HepG2 (cell line): Measurements from ENCODE around the gene PIEZO2. TPM values are rescaled to one million over a fixed set of nuclear protein-coding genes. Genes with fewer than 3 reads are reported as not detected.
A peak's percentile ranks its signal among the peaks of the same experiment; 100 is the strongest.
"Not testable (repeated sequence)": the region's sequence is repeated elsewhere in the genome, so short reads cannot be mapped to it uniquely, and the experiment has no call there.

Experiments
- ATAC-seq: fragments of 200-7000 bp; cut with Tn5 transposase; 3 replicates; pipeline ENCODE4 v1.9.1; 2020; ENCODE audit warnings: mild to moderate bottlenecking, moderate library complexity
- BruUV-seq: library from RNA; stranded (reverse); fragments of 400-500 nt; replicated peaks from 2 replicates; lab custom pipeline; 2021; lab: Mats Ljungman, UMichigan
- CTCF ChIA-PET: fragments of 300-600 bp; formaldehyde crosslinking; extraction: SDS; loops from one replicate; lab custom pipeline; 2021; ENCODE audit warnings: low total read pairs, inconsistent platforms, low intra/inter-chr PET ratio; lab: Yijun Ruan, JAX
- POLR2A ChIA-PET: fragments of 350-600 bp; sonication (Branson Sonifier 250); formaldehyde crosslinking; loops from one replicate; lab custom pipeline; 2020; ENCODE audit warnings: antibody characterized with exemption, inconsistent platforms; lab: Yijun Ruan, JAX
- DNase-seq: peaks from one replicate; pipeline ENCODE4 v3.0.0-alpha.2; 2015; ENCODE audit warnings: low spot score
- FAIRE-seq: peaks from 3 replicates; lab custom pipeline; 2011; peaks lifted over from hg19 to GRCh38; lab: Jason Lieb, UNC
- H2AFZ ChIP-seq: one replicate; pipeline ENCODE4 v1.6.1; 2011; ENCODE audit warnings: low read length, inconsistent platforms
- H3K27ac ChIP-seq: fragments of 300-600 bp; 3 replicates; pipeline ENCODE4 v1.8.0; 2011; ENCODE audit warnings: mixed run types, mild to moderate bottlenecking, mixed read lengths, low read length, inconsistent platforms; ENCODE audit not compliant: insufficient read depth; ENCODE audit errors: extremely low read length
- H3K27me3 ChIP-seq, 2 experiments: fragments of 200-600 bp in 1 of 2; 2 replicates in 1 of 2; 3 replicates in 1 of 2; pipeline versions ENCODE4 v1.6.0 to v1.8.0; 2011; ENCODE audit warnings: low read length in 2 of 2, mild to moderate bottlenecking in 2 of 2, moderate library complexity in 2 of 2, inconsistent platforms in 1 of 2; ENCODE audit not compliant: insufficient read depth in 2 of 2, control insufficient read depth in 1 of 2
- H3K36me3 ChIP-seq, 2 experiments: fragments of 200-600 bp in 1 of 2; replicated peaks in 1 of 2; 2 replicates in 1 of 2; 3 replicates in 1 of 2; pipeline versions ENCODE4 v1.5.1 to v1.8.0; 2011; ENCODE audit warnings: low read length in 2 of 2, inconsistent platforms in 1 of 2; ENCODE audit not compliant: insufficient read depth in 2 of 2, control insufficient read depth in 1 of 2
- H3K4me1 ChIP-seq: 2 replicates; pipeline ENCODE4 v1.5.1; 2012; ENCODE audit warnings: low read length, inconsistent platforms; ENCODE audit not compliant: insufficient read depth
- H3K4me2 ChIP-seq: 2 replicates; pipeline ENCODE4 v1.6.0; 2011; ENCODE audit warnings: low read depth, low read length, inconsistent platforms
- H3K4me3 ChIP-seq, 3 experiments: fragments of 200-600 bp in 1 of 3; sonication (generic), shearing (Covaris generic) in 1 of 3; replicated peaks in 1 of 3; 2 replicates each; pipeline ENCODE4 v1.5.1; 2011 to 2016; ENCODE audit warnings: low read length in 3 of 3, inconsistent platforms in 2 of 3, low read depth in 2 of 3, mild to moderate bottlenecking in 2 of 3, control low read depth in 1 of 3, mixed read lengths in 1 of 3; ENCODE audit not compliant: insufficient read depth in 1 of 3
- H3K79me2 ChIP-seq: one replicate; pipeline ENCODE4 v1.6.1; 2011; ENCODE audit warnings: low read length, inconsistent platforms; ENCODE audit not compliant: insufficient read depth
- H3K9ac ChIP-seq: 2 replicates; pipeline ENCODE4 v1.6.0; 2011; ENCODE audit warnings: mild to moderate bottlenecking, low read depth, low read length, inconsistent platforms; ENCODE audit not compliant: insufficient read depth
- H3K9me3 ChIP-seq: 2 replicates; pipeline ENCODE4 v1.5.1; 2012; ENCODE audit warnings: mild to moderate bottlenecking, low read length
- H4K20me1 ChIP-seq: 2 replicates; pipeline ENCODE4 v1.6.0; 2011; ENCODE audit warnings: inconsistent platforms, mild to moderate bottlenecking, low read length, moderate library complexity; ENCODE audit not compliant: insufficient read depth
- HIC2 ChIP-seq: sonication (generic); formaldehyde crosslinking; IDR thresholded peaks from 2 replicates; pipeline ENCODE4 v1.9.0; 2022; ENCODE audit warnings: low read depth, missing genetic modification reagents
- MAFK ChIP-seq, 2 experiments: IDR thresholded peaks in 1 of 2; conservative IDR thresholded peaks in 1 of 2; 2 replicates each; pipeline ENCODE4 v1.6.1; 2011; ENCODE audit warnings: improper control_type of control experiment in 2 of 2, low read length in 2 of 2
- WGBS: methylation state at CpG from one replicate; pipeline ENCODE4 v1.1.6; 2017; ENCODE audit warnings: low lambda C conversion rate; 5-methylcytosine and 5-hydroxymethylcytosine counted together
- in situ Hi-C: cut with HindIII; loops from 2 replicates; pipeline ENCODE4 v1.10.0; 2017; ENCODE audit warnings: low pct_unique_long_range_greater_than_20kb; ENCODE audit not compliant: extremely low pct_ligation_motif_present
- intact Hi-C: fragments of 100-400 bp; cut with micrococcal nuclease; formaldehyde crosslinking; loops from one replicate; pipeline ENCODE4 v1.10.0; 2022; ENCODE audit not compliant: unreplicated experiment
- polyA plus RNA-seq, 8 experiments: library from polyadenylated mRNA; depleted of rRNA in 3 of 8; stranded (reverse) in 7 of 8; unstranded in 1 of 8; fragments of >200 nt; fragmentation: Illumina TruSeq in 4 of 8; extraction: Trizol in 4 of 8; gene quantifications; 2 replicates each; pipeline versions ENCODE4 v1.2.1 to v1.2.3, GENCODE V29; 2011 to 2016; ENCODE audit warnings: low read depth in 4 of 8, missing spikeins in 1 of 8, mixed read lengths in 1 of 8; ENCODE audit not compliant: insufficient read depth in 1 of 8
- total RNA-seq, 5 experiments: library from RNA; depleted of rRNA; stranded (reverse); fragments of >200 nt; fragmentation: Illumina TruSeq; extraction: Trizol; gene quantifications; 2 replicates each; pipeline ENCODE4 v1.2.3, GENCODE V29; 2016; ENCODE audit warnings: low read depth in 1 of 5

PIEZO2 gene
- total and polyA plus RNA-seq, 2 of the 13 experiments (the other 11 are each of a cell fraction or from before 2014, with no cell fraction given): 15.2 to 27.2 TPM

- no peaks in the 10 kb centered on the region for H3K27me3 ChIP-seq
- H3K4me3 ChIP-seq: no peak overlapping the region
- no peak for ATAC-seq
- no peak overlapping the region for H3K9ac ChIP-seq
- H2AFZ ChIP-seq: no peak overlapping the region
- FAIRE-seq: no peak
- no peaks in the 10 kb centered on the region; a peak in 2 of 5 replicates for H3K36me3 ChIP-seq
- no TSS peak for BruUV-seq
- WGBS: 88% methylated on average over 6 of the region's 6 CpGs
- no peaks in the 10 kb centered on the region for H4K20me1 ChIP-seq
- intact Hi-C loops: no loop called here
- no peak overlapping the region for H3K27ac ChIP-seq
- in situ Hi-C loops: no loop called here
- peak overlapping the region; percentile 55; the same call in 1 of the 2 replicates for H3K4me2 ChIP-seq
- no peaks in the 10 kb centered on the region for H3K9me3 ChIP-seq
- TF ChIP-seq MAFK (conservative IDR thresholded peaks at IDR 0.05 in 1 of 2, IDR thresholded peaks at IDR 0.05 in 1 of 2; ENCODE audit: low read length in 2 of 2): peak in 1 of 2 experiments; percentile 14; a peak in 1 of 4 replicates
- no peak for TF ChIP-seq HIC2 (CRISPR knock-in tag)
- CTCF ChIA-PET: no interaction called here
- peaks cover 26% of the 10 kb centered on the region for H3K4me1 ChIP-seq
- POLR2A ChIA-PET: no interaction called here
- no peaks in the 10 kb centered on the region for H3K79me2 ChIP-seq
- DNase-seq: no peak
Measured at GRCh38 chr18:10846657-10847407, 302.5 kb downstream of the PIEZO2 start.

- POLR2A ChIA-PET, ATAC-seq, H3K9me3 ChIP-seq, BruUV-seq, DNase-seq, in situ Hi-C loops, H3K4me3 ChIP-seq, CTCF ChIA-PET, H4K20me1 ChIP-seq, H3K27ac ChIP-seq, FAIRE-seq, H3K27me3 ChIP-seq, intact Hi-C loops, H3K9ac ChIP-seq, H3K36me3 ChIP-seq, H3K79me2 ChIP-seq, H2AFZ ChIP-seq, H3K4me2 ChIP-seq: not testable (repeated sequence)
- WGBS: 80% methylated on average over 2 of the region's 2 CpGs
- H3K4me1 ChIP-seq: peaks cover 22% of the 10 kb centered on the region
Measured at GRCh38 chr18:10846035-10846434, 303.3 kb downstream of the PIEZO2 start.
